ENCODE data around the gene TMEM87B.
"Not testable (repeated sequence)": the region's sequence is repeated elsewhere in the genome, so short reads cannot be mapped to it uniquely, and the experiment has no call there.

The TMEM87B gene

GRCh38 chr2:112133344-112133743 is 78.3 kb downstream of the TMEM87B start:
- DNase-seq: no peak

DNA sequence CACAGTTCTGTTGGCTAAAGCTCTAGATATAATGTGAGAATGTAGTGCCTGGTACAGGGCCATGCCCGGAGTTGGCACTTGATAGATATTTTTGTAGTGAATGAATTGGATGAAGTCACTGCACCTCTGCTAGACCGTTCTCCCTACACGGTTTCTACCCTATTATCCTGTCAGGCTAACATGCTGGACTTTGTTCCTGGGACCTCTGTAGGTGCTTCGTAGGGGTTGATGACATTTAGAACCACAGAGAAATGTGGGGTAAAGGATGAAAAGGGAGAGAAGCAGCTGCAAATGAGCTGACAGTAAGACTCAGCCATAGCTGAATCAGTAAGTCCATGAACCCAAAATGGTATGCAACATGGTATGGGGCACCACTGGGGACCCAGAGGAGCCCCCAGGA is 79.1 kb downstream of the TMEM87B start:
- DNase-seq: no peak

GRCh38 chr2:112136096-112136495 is 81.0 kb downstream of the TMEM87B start:
- no peak for DNase-seq

GRCh38 chr2:112137516-112138158 is 82.6 kb downstream of the TMEM87B start:
- peak; percentile 33 to 56 (median 52) for DNase-seq

DNA sequence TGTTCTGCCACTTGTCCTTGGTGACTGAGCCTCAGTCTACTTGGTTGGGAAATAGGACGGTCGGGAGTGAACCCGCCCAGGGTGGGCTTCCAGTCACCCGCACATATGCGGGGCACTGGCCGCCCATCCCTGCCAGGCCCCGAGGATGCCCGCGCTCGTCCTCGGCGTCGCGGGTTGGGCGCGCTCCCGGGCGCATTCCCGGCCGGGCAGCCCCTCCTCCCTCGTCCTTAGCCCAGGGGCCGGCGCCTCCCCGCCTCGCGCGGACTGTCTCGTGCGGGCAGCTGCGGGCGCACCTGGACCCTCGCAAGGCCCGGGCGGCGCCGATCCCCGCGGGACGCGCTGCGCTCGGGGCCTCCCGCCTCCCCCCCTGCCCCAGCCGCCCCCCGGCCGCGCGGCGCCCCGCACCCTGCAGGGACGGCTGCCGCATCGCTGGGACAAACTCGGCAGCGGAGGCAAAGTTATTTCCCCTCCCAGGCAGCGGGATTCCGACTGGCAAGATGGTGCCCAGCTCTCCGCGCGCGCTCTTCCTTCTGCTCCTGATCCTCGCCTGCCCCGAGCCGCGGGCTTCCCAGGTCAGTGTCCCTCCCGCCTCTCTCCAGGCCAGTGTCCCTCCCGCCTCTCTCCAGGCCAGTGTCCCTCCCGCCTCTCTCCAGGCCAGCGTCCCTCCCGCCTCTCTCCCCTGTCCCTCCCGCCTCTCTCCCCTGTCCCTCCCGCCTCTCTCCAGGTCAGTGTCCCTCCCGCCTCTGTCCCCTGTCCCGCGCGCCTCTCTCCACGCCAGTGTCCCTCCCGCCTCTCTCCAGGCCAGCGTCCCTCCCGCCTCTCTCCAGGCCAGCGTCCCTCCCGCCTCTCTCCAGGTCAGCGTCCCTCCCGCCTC is 83.3 kb downstream of the TMEM87B start, which contains the start of gene FBLN7:
FBLN7 (plus strand) TSS at position 227 of the 874 bp plus-strand sequence; CDS start at position 498, 271 bp downstream.
- DNase-seq: peak in 2 of 4 experiments; percentile 28 to 33

DNA sequence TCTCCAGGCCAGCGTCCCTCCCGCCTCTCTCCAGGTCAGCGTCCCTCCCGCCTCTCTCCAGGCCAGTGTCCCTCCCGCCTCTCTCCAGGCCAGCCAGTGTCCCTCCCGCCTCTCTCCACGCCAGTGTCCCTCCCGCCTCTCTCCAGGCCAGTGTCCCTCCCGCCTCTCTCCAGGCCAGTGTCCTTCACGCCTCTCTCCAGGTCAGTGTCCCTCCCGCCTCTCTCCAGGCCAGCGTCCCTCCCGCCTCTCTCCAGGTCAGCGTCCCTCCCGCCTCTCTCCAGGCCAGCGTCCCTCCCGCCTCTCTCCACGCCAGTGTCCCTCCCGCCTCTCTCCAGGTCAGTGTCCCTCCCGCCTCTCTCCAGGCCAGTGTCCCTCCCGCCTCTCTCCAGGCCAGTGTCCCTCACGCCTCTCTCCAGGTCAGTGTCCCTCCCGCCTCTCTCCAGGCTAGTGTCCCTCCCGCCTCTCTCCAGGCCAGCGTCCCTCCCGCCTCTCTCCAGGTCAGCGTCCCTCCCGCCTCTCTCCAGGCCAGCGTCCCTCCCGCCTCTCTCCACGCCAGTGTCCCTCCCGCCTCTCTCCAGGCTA is 84.1 kb downstream of the TMEM87B start:
- DNase-seq: not testable (repeated sequence)

- DNase-seq: not testable (repeated sequence)
Observed at GRCh38 chr2:112139661-112140204, 84.7 kb downstream of the TMEM87B start.

- no peak for DNase-seq
Observed at GRCh38 chr2:112140205-112140802, 85.2 kb downstream of the TMEM87B start.

DNA sequence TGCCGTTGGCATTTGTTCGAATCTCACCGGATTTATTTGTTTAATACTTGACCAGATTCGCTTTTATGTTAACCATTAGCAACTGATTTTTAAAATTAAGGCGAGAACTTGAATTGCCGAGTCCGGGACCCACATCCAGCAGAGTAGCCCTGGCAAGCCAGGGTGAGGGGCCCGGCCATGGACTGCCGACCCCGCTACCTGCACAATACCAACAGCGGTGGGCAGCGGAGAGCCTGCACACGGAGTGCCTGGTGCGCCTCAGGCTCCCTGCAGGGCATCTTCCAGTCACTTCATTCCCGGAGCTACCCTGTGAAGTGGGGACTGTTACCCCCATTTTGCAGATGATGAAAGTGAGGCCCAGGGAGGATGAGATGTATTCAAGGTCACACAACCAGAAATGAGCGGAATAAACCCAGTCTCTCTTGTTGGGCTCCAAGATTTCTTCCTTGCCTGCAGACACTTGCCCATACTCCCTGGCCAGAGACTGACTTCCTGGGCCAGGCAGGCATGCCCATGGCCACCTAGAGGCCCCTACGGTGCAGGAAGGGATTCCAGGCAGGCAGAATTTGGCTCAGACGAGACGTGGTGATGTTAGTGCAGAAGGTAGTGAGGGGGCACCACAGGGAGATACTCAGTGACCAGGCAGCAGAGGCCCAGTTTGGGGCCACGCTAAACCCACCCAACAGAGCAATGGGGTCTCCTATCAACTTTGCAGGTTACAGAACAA is 86.0 kb downstream of the TMEM87B start:
- DNase-seq: no peak

DNA sequence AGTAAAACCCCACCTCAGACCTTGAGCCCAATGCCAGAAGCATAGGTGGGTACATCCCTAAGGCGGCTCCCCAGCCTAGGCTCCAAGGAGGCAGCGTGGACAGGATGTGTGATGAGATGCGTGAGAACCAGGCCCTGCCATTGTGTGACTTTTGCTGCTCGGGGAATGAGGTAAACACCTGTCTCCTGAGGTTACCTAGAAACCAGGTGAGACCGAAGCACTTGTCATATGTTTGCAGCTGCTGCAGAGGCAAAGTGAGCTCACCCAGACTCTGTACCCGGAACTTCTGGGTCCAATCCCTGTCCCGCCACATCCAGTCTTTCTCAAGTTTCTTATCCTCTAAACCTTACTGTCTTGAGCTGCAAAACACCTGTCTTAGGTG is 86.5 kb downstream of the TMEM87B start:
- DNase-seq: no peak

GRCh38 chr2:112142525-112143078 is 87.5 kb downstream of the TMEM87B start:
- DNase-seq: no peak

DNA sequence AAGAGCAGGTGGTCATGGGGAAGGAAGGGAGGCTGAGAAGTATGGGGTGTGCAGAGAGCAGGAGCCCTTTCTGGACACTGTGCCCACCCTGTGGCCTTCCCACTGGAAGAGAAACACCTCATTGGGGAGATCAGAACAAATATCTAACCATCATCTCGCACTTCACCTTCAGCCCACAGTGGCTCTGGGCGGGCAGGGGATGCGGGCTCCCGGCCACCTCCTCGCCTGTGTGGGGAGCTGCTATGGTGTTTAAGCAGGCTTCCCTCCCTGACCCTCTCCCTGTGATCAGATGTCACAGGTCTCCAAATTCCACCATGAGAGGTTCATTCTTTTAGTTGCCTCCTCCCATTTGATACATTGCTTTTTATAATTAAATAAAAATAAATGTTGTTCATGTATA is 88.1 kb downstream of the TMEM87B start:
- no peak for DNase-seq

DNA sequence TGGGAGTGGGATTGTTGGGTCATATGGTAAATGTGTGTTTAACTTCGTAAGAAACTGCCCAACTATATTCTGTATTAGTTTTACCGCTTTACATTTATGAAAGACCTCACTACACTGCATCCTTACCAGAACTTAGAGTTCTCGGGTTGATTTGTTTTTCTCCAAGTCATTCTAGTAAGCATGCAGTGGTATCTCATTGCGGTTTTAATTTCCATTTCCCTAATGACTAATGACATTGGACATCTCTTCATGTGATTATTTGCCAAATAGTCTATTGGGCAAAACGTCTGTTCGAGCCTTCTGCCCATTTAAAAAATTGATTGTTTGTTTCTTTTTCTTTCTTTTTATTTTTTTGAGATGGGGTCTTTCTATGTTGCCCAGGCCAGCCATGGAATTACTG is 89.9 kb downstream of the TMEM87B start:
- DNase-seq: no peak

DNA sequence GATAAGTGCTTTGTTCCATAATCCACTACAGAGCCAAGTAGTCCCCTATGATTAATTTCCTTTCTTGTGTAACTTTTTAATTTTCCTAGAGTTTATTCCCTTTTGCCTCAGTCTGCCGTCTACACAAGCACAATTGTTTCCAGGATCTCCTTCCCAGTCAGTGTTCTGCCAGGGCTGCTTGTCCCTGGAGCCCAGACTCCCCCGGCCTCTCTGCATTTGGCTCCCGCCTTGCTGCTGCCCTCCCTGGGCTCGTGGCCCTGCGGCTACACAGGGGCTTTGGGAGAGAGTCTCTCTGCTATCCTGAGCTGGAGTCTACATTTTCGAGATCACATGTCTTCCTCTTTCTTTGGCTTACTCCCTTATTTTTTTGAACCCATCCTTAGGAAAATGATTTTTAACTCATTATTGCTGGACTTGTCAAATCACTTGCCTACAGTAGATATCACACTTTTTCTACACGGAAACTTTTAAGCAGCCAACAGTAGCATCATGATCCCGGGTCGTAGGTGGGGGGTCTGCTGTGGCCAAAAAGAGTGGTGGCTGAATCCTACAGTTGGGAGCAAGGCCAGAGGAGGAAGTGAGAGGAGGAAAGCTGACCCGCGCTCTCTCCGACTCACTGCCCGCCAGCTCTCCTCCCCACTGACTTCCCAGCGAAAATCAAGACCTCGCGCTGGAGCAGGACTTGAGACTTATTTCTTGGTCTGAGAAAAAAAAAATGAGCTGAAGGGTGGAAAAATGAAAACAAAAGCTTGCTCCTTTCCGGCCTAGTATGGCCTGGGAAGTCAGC is 92.5 kb downstream of the TMEM87B start:
- no peak for DNase-seq

DNA sequence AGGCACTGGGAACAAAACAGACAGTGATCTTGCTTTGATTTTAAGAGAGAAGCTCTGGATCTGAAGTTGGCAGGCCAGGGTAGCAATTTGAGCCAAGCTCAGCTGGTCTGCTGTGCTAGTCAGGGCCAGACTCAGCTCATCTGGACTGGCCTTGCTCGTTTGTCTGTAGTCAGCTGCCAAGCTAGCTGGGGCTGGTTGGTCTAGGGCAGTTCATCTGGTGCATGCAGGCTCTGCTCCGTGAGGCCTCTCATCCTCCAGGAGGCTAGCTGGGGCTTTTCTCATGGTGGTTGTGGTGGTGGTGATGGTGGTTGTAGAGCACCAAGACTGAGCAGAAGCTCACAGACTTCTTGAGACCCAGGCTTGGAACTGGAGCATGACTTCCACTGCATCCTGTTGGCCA is 93.4 kb downstream of the TMEM87B start:
- DNase-seq: no peak

DNA sequence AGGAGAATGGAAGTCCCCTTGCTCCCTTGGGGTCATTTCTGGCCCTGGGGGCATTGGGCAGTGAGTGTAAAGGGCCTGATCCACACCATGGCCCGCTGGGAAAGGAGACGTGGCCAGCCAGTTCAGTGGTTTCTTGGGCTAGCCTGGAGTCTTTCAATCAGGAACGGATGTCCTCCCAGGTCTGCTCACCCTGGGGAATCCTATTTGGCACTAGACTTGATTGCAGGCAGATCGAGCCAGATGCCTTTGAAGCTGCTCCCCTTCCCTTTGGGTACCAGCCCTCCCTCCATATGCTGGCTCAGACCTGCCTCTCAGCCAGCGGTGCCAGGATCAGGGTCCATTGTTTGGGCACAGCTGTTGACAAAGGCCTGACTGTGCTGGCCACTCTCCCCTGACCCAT is 94.1 kb downstream of the TMEM87B start:
- DNase-seq: no peak

GRCh38 chr2:112149866-112150435 is 94.9 kb downstream of the TMEM87B start:
- DNase-seq: no peak

- DNase-seq: no peak
Observed at GRCh38 chr2:112150447-112150846, 95.4 kb downstream of the TMEM87B start.

DNA sequence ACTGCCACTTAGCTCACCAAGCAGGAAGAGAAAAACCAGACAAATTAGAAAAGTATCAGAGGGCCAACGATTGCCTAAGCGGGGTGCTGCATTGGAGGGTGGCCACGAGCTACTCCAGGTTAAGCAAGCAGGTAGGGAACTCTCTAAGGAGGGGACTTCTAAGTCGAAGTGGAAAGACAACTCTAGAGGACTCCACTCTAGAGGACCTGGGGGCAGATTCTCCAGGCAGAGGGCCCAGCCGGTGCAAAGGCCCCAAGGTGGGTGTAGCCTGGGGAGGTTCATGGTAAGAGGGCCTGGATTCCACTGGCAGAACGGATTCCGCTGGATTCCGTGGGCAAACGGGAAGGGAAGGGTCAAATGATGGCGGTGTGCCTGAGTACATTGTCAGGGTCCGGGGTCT is 95.8 kb downstream of the TMEM87B start:
- DNase-seq: no peak

GRCh38 chr2:112151271-112151670 is 96.2 kb downstream of the TMEM87B start:
- no peak for DNase-seq
